Endothelial cell of hepatic sinusoid (primary cell): Measurements from ENCODE around the gene OSBPL9.
"Not testable (repeated sequence)": the region's sequence is repeated elsewhere in the genome, so short reads cannot be mapped to it uniquely, and the experiment has no call there.

Experiments
- in situ Hi-C: cut with HindIII; loops from 2 replicates; pipeline ENCODE4 v1.10.0; 2017; ENCODE audit warnings: low sequenced_read_pairs

The OSBPL9 gene

DNA sequence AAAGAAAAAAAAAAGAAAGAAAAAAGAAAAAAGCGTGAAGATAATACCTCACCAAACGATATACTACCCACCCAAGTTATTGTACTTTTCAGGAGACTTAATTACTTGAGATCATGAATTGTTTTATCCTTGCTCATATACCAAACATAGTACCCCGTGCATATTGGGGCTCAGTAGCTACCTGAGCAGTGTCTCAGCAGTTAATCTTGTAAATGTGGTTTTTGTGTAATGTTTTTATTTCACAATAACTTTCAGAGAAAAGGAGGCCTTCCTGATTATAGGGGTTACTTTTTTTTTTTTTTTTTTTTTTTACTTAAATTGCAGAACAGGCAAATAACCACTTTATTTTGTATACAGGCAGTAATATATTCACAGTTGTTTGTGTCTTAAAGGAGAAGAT lies 80.3 kb downstream of the OSBPL9 start:
- in situ Hi-C loops: no loop called here

DNA sequence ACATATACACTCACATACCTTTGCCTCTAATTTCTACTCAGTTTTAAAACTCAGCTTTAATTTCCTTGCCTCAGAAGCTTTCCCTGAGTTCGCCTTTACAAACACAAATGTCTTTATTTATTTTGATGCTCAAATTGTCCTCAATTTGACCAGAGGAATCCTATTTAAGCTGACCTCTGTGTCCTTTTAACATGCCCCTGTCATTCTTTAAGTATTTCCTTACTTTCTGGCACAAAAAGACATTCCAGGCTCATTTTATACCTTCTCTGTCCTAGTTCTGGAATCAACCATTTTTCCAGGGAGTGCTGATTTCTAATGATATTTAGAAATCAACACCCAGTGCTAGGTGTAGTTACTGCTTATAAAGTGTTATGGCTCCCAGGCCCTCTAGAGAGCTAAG lies 82.5 kb downstream of the OSBPL9 start:
- in situ Hi-C loops: no loop called here

DNA sequence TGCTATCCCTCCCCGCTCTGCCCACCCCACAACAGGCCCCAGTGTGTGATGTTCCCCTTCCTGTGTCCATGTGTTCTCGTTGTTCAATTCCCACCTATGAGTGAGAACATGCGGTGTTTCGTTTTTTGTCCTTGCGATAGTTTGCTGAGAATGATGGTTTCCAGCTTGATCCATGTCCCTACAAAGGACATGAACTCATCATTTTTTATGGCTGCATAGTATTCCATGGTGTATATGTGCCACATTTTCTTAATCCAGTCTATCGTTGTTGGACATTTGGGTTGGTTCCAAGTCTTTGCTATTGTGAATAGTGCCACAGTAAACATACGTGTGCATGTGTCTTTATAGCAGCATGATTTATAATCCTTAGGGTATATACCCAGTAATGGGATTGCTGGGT lies 84.9 kb downstream of the OSBPL9 start:
- in situ Hi-C loops: not testable (repeated sequence)

DNA sequence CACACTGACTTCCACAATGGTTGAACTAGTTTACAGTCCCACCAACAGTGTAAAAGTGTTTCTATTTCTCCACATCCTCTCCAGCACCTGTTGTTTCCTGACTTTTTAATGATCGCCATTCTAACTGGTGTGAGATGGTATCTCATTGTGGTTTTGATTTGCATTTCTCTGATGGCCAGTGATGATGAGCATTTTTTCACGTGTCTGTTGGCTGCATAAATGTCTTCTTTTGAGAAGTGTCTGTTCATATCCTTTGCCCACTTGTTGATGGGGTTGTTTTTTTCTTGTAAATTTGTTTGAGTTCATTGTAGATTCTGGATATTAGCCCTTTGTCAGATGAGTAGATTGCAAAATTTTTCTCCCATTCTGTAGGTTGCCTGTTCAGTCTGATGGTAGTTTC lies 85.3 kb downstream of the OSBPL9 start:
- in situ Hi-C loops: not testable (repeated sequence)

DNA sequence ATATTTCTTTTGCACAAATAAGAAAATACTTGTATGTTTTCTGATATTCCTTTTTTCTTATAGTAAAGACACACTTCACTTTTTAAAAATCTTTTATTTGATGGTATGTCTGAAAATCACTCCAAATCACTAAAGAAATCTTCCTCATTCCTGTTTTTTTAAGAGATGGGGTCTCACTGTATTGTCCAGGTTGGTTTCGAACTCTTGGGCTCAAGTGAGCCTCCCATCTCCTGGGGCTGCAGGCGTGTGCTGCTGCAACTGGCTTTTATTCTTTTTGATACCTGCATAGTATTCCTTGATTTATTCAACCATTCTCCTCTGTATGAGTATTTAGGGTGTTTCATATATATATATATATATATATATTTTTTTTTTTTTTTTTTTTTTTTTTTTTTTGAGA lies 88.1 kb downstream of the OSBPL9 start:
- in situ Hi-C loops: no loop called here

DNA sequence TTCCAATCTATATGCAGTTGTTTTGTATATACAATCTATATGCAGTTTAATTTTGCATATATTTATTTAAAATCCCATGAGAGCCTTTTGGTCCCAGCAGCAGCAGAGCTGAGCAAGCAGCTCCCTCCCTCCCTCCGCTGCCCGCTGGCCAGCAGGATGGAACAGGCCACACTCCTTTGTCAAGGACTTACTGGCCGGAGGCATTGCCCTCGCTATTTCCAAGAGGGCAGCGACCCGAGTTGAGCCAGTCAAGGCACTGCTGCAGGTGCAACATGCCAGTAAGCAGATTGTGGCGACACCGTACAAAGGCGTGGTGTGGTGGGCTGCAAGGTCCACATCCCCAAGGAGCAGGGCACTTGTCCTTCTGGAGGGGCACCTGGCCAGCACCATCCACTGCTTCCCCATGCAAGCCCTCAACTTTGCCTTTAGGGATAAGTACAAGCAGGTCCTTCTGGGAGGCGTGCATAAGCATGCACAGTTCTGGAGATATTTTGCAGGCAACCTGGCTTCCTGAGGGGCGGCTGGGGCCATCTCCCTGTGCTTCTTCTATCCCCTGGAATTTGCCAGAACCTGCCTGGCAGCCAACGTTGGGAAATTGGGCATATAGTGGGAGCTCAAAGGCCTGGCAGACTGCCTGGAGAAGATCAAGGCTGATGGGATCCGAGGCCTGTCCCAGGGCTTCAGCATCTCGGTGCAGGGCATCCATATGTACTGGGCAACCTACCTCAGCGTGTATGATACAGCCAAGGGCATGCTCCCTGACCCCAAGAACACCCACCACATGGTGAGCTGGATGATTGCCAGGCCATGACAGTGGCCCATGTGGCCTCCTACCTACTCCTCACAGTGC lies 92.2 kb downstream of the OSBPL9 start:
- in situ Hi-C loops: no loop called here

DNA sequence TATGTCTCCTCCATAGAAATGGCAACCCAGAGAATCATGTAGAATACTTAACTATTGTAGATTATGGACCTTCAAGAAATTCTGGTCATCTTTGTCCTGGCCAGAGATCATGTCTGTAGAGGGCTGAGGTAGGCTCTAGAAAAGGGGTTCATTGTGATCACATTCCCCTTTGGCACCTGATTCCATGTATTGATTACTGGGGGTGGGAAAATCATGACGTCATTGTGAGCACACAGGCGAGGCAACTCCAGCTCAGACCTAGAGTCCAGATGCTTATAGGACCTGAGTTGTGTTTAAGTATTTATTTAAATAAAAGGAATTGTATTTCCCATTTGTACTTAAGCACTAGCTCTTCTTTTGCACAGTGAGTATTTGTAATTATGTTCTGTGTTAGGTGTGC lies 93.1 kb downstream of the OSBPL9 start:
- in situ Hi-C loops: no loop called here

DNA sequence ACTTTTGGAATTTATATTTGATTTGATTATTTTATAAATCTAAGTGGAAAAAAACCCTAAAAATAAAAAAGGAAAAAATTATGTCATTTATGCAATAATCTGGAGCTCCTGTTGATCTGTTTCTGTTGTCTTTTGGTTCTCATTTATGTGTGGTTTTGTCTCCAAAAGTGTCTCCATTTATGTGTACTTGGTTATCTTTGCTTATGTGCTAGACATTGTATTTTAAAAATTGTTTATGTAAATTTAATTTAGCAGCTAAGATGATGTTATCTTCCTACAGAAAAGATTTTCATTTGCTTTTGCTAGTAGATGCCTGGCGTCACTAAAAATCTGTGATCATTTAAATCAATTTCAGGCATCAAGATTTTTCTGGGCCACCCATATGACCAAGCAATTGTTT lies 95.7 kb downstream of the OSBPL9 start:
- in situ Hi-C loops: no loop called here

DNA sequence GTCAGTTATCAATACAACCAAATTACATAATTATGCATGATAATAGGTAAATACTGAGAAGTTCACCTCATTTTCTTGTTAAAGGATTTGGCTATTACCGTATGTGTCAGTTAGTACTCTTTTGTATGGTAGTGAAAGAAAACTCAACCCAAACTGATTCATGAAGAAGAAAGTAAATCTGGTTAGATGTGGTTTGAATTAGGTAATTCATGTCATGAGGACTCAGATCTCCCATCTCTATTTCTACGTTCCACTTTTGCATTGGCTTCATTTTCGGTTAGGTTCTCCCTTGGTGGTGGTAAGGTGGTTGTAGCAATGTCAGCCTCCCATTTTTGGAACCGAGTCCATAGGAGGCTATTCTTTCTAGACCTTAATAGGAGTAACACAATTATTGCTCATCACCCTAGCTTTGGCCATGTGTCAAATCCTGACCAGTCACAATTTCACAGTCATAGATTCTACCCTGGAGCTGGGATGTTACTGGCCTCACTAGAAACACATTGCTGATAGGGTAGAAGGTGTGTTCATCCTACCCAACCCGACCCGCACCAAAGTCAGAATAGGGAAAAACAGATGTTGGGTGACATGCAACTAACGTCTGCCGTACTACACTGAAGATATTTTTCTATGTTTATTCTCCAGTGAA lies 97.6 kb downstream of the OSBPL9 start:
- in situ Hi-C loops: no loop called here

DNA sequence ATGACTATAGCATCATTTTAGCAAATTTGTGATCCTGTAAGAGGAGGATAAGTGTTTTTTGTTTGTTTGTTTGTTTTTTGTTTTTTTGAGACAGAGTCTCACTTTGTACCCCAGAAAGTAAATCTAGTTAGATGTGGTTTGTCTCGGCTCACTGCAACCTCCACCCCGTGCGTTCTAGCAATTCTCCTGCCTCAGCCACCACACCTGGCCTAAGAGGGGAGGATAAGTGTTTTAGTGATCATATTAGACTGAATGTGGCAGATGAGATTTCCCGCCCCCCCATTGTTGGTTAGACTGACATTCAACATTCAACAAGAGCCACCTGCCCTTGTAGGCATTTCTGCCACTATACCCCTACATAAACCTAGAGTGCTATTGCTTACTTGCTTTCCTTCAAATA lies 98.5 kb downstream of the OSBPL9 start:
- in situ Hi-C loops: no loop called here

DNA sequence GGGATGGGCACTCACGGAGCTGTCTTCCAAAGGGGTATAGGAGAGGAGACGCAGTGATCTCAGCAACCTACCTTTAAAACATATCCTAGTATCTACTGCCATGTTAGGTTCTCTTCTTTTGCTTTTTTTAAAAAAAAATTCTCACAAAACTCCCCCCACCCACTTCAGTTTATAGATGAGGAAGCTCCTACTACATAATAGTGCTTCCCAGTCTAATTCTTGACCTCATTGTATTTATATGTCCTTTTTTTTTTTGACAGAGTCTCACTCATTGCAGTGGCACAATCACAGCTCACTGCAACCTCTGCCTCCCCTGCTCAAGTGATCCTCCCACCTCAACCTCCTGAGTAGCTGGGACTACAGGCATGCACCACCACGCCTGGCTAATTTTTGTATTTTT lies 99.9 kb downstream of the OSBPL9 start:
- in situ Hi-C loops: no loop called here

DNA sequence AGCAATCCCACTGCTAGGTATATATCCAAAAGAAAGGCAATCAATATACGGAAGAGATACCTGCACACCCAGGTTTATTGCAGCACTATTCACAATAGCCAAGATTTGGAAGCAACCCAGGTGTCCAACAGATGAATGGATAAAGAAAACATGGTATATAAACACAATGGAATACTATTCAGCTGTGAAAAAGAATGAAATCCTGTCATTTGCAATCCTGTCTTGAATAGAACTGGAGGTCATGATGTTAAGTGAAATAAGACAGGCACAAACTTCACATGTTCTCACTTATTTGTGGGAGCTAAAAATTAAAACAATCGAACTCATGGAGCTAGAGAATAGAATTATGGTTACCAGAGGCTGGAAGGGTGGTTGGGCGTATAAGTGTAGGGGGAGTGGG lies 101.0 kb downstream of the OSBPL9 start:
- in situ Hi-C loops: no loop called here

DNA sequence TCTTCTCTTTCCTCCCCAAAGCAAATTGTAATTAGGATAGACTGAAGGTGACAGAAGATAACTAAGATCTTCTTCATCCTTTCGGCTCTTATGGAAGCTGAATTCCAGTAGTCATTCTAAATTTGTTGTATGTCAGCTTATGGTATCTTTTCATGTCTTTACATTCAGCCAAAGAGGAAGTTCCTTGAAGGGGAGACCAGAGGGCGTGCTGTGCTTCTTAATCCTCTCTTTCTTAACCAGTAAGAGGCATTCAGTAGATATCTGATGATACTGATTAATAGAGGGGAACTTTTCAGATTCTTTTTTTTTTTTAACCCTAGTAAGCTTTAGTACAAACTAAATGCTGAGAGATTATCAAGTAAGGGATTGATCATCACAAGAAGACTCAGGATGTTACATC lies 102.3 kb downstream of the OSBPL9 start:
- in situ Hi-C loops: no loop called here

DNA sequence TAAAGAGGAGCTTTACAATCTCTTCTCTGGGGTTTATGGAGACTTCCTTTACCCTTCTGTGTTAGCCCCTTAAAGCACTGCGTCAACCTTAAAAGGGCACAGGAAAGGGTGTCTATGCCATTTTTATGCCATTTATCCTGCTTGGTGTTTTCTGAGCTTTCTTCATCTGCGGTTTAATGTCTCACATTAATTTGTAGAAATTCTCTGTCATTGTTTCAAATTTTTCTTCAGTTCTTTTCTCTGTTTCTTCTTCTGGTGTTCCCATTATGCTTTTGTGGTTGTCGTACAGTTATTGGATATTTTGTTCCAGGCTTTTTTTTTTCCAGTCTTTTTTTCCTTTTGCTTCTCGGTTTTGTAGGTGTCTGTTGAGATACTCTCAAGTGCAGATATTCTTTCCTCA lies 107.9 kb downstream of the OSBPL9 start:
- in situ Hi-C loops: no loop called here

DNA sequence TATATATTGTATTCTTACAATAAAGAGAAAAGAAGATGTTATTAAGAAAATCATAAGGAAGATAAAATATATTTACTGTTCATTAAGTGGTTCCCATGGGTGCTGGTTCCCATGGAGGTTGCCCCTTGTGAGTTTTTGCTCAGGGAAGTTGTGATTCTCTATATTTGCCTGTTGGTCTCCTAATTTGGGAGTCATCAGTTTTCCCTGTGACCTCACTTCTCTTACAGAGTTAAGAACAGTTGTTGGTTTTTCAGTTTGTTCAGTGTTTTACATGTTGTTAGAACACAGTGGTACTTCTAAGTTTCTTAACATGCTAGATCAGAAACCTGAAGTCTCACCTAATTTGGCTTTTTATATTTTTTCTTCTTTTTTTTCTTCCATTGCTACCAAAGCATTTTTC lies 109.2 kb downstream of the OSBPL9 start:
- in situ Hi-C loops: no loop called here

DNA sequence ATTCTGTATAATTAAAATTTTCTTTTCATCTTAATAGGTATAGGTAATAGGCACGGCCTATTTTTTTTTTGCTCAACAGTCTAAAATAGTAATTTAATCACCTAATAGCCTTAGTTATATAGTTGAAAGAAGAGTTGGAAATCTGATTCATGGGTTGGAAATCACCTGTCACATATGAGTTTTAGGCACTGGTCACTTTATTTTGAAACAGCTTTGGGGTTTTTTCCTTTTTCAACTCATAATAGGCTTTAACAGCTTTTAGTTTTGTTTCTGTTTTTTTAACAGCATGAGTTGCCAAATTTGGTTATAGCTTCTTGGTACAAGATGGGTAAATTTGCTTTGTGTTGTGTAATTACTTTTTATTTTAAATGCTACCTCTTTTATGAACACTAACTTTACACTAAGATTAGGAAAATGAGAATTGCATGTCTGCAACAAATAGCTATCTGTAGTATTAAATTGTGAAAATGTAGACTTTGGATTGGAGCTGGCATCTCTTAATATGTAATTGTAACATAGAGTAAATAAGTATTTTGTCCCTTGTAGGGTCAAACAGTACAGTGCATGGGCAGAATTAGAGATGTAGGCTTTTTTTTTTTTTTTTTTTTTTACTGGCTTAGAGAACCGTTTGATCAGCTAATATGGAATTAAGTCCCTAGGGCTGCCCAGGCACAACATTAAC lies 109.8 kb downstream of the OSBPL9 start:
- in situ Hi-C loops: no loop called here

DNA sequence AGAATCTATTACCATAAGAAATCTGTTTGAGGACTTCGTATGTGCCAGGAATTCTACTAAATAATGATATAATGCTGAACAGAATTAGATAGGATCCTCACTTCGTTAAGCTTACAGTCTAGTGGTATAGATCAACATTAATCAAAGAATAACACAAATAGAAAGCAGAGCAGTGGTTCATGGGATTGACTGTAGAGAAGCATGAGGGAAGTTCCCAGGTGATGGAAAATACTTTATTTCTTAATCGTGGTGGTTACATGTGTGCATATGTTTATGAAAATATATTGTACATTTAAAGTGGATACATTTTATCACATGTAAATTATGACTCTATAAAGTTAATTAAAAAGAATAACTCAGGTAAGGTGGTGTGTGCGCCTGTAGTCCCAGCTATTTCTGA lies 110.5 kb downstream of the OSBPL9 start:
- in situ Hi-C loops: no loop called here

DNA sequence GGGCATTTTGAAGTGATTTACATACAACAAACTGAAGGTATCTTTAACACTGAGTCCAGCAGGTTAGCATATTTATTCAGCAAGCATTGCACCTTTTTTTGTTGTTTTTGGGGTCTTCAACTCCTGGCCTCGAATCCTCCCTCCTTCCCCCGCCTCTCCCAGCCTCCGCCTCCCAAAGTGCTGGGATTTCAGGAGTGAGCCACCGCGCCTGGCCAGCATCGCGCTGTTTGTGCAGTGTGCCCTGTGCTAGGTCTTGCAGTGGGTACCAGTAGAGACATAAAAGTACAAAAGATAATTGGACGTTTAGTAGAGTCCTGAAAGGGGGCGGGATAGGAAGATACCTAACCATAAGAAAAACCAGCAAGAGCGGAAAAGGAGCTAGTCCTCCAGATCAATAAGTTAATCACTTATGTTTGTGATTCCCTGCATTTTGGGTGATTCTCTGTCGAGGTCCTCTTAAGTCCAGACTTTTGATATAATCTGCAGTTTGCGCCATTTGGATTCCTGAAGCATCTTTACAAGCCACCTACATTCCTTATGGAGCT lies 111.8 kb downstream of the OSBPL9 start:
- in situ Hi-C loops: no loop called here

DNA sequence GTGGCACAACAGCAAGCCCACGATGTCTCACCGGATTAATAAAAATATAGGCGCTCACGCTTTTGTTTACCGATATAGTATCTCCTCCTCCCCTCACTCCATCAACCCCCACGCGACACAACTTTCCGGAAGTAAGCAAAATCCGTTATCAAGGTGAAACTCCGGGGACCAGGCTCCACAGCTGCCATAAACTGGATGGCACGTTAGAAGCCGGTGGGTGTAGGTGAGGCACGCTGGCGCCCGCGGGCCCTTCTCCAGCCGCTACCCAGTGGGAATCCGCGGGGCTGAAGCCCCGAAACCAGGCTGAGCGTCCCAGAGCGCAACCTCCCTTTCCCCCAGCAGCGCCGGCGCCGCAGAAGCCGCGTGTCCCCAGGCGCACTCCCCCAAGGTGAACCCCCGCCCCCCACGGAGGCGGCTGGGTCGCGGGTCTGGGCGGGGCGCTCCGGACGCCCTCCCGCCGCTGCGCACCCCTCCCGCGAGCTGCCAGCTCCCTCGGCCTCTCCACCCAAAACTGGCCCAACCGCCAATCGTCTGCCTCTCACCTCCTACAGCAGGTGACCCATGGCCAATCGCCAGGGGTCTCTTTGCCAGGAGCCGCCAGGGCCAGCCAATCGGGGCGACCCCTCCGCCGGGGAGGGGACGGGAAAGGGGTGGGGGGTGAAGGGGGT lies 112.4 kb downstream of the OSBPL9 start:
- in situ Hi-C loops: no loop called here

DNA sequence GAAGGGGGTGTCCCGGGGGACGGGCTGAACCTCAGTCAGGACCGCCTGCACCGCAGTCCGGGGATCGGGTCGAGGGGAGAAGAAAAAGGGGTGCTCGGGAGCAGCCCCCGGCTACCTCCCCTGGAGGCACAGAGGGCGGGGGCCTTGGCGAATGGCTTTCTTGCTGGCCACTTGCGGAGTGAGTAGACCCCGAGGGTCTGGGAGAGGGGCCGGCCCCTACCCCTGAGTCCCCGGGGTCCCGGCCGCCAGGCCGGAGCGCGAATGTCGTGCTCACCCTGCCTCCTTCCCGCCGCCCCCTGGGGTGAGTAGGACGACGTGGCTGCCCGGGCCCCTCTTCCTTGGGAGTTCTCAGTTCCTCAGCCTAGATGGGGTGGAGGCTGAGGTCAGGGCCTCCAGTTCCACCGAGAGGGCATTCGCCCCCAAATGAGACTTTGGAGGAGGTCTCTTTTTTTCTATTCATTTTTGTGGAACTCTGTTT lies 113.0 kb downstream of the OSBPL9 start:
- in situ Hi-C loops: loop anchor here (5.0 kb wide), 1 partner anchor 88 kb away; no protein-coding TSS in a partner anchor

DNA sequence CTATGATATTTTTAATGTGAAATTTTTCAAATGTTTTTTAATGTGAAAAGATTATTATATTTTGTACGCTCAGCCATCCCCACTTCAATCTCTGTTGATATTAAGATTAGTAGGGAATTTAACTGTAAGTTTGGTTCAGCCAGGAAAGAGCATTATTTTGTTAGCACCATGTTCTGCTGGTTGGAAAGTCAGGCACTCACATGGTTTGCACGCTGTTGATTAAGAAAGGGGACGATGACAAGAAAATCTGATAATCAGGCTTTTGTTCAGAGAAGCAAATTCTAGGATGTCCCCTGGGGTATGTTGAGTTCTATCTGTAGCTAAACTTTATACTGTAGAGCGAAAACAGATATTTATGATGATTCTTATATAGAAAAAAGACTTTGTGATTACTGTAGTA lies 115.1 kb downstream of the OSBPL9 start:
- in situ Hi-C loops: loop anchor here (5.0 kb wide), 1 partner anchor 90 kb away; no protein-coding TSS in a partner anchor
